ENCODE measurements around the gene GALNT7. TPM values are rescaled to one million over a fixed set of nuclear protein-coding genes. Genes with fewer than 3 reads are reported as not detected.
"Not testable (repeated sequence)": the region's sequence is repeated elsewhere in the genome, so short reads cannot be mapped to it uniquely, and the experiment has no call there.

GALNT7 gene
- total RNA-seq, 1 experiment from 2014 or later, result 13.8 TPM

- no peaks in the 10 kb centered on the region for H3K36me3 ChIP-seq (ENCODE audit: low read depth, low read length)
- BruUV-seq (replicated peaks), result no TSS peak
- 0 out of 2 replicates have a peak overlapping the region, but pooled peaks have one; percentile 19 for H3K4me3 ChIP-seq (ENCODE audit: low read length)
- peak overlapping the region; percentile 81 for H3K27ac ChIP-seq (ENCODE audit: low read length)
- no peak for DNase-seq
- H3K4me1 ChIP-seq (ENCODE audit: insufficient read depth, low read length), result peaks cover 44% of the 10 kb centered on the region
- 0 out of 2 replicates have a peak overlapping the region, but pooled peaks have one; percentile 8 for H3K9ac ChIP-seq (ENCODE audit: low read length)
- POLR2A ChIA-PET (ENCODE audit: unreplicated experiment), result no interaction called here
- TF ChIP-seq CTCF (conservative IDR thresholded peaks at IDR 0.05; ENCODE audit: low read depth, low read length) (no peak), EZH2 (IDR thresholded peaks at IDR 0.05; ENCODE audit: low read length, unreplicated experiment) (no peak), EZH2phosphoT487 (IDR thresholded peaks at IDR 0.05; ENCODE audit: borderline replicate concordance, low read length) (no peak)
- no peaks in the 10 kb centered on the region for H4K20me1 ChIP-seq (ENCODE audit: low read length)
- H3K4me2 ChIP-seq (ENCODE audit: low read length), result peak overlapping the region; percentile 68
- CTCF ChIA-PET, result no interaction called here
- no peaks in the 10 kb centered on the region for H3K9me2 ChIP-seq (replicated peaks; ENCODE audit: low read length)
- no peaks in the 10 kb centered on the region for H3F3A ChIP-seq (ENCODE audit: low read length, unreplicated experiment)
- H3K27me3 ChIP-seq (ENCODE audit: low read length), result no peaks in the 10 kb centered on the region
- intact Hi-C loops (cut with micrococcal nuclease), result no loop called here
- H3K9me3 ChIP-seq (ENCODE audit: low read length), result no peaks in the 10 kb centered on the region
- H2AFZ ChIP-seq (ENCODE audit: low read length), result no peak overlapping the region
- no peak for ATAC-seq
- peaks cover 55% of the 10 kb centered on the region for H3K79me2 ChIP-seq (ENCODE audit: low read length)
These were observed 48.5 kb downstream of the GALNT7 start for GRCh38 chr4:173217075-173217474.

GRCh38 chr4:173217727-173218126 lies 49.1 kb downstream of the GALNT7 start:
- Histone ChIP-seq H4K20me1 (ENCODE audit: low read length) (no peaks in the 10 kb centered on the region), H3K4me2 (ENCODE audit: low read length) (peak overlapping the region; percentile 68), H3K79me2 (ENCODE audit: low read length) (peaks cover 54% of the 10 kb centered on the region), H3K36me3 (ENCODE audit: low read depth, low read length) (no peaks in the 10 kb centered on the region), H2AFZ (ENCODE audit: low read length) (no peak overlapping the region), H3F3A (ENCODE audit: low read length, unreplicated experiment) (no peaks in the 10 kb centered on the region), H3K9me2 (replicated peaks; ENCODE audit: low read length) (no peaks in the 10 kb centered on the region), H3K9me3 (ENCODE audit: low read length) (no peaks in the 10 kb centered on the region), H3K4me3 (ENCODE audit: low read length) (peak overlapping the region; percentile 19; the same call in 1 of the 2 replicates), H3K9ac (ENCODE audit: low read length) (peak overlapping the region; percentile 27), H3K4me1 (ENCODE audit: insufficient read depth, low read length) (peaks cover 38% of the 10 kb centered on the region), H3K27ac (ENCODE audit: low read length) (peak overlapping the region; percentile 81), H3K27me3 (ENCODE audit: low read length) (no peaks in the 10 kb centered on the region)
- peak; percentile 85 for ATAC-seq
- CTCF ChIA-PET, result no interaction called here
- peak; percentile 76 for DNase-seq
- intact Hi-C loops (cut with micrococcal nuclease), result no loop called here
- POLR2A ChIA-PET (ENCODE audit: unreplicated experiment), result no interaction called here
- no TSS peak for BruUV-seq (replicated peaks)
- no peak for TF ChIP-seq EZH2phosphoT487 (IDR thresholded peaks at IDR 0.05; ENCODE audit: borderline replicate concordance, low read length)
- no peak for TF ChIP-seq CTCF (conservative IDR thresholded peaks at IDR 0.05; ENCODE audit: low read depth, low read length)
- no peak for TF ChIP-seq EZH2 (IDR thresholded peaks at IDR 0.05; ENCODE audit: low read length, unreplicated experiment)

DNA sequence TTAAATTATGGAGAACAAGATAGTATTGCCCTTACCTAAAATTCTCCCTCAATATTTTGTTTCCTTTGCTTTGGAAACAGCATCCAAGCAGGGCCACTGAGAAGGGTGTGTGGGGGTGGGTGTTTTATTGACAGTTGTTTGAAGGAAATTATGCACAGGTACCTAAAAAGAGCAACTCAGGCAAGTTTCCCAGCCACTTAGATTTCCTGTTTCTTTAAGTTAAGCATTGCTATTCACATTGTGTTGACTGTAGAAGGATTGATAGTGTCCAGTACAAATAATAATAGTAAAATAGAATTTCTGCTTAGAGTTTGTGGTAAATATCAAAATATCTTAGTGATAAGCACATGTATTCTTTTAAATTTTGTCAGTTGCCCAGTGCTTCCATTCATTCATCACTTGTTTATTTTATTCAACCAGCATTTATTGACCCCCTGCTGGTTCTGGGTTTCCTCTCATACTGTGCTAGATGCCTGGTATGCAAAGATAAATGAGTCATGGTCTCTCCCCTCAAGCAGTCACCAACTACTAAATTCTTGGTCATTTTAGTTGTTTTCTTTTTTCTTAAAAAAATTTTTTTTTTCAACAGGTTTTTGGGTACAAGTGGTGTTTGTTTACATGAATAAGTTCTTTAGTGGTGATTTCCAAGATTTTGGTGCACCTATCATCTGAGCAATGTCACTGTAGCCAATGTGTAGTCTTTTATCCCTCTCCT lies 50.0 kb downstream of the GALNT7 start:
- ChIA-PET CTCF (no interaction called here), POLR2A (ENCODE audit: unreplicated experiment) (no interaction called here)
- Histone ChIP-seq H3K9me3 (ENCODE audit: low read length) (no peaks in the 10 kb centered on the region), H3F3A (ENCODE audit: low read length, unreplicated experiment) (no peaks in the 10 kb centered on the region), H3K4me1 (ENCODE audit: insufficient read depth, low read length) (peaks cover 29% of the 10 kb centered on the region), H3K4me2 (ENCODE audit: low read length) (peak overlapping the region; percentile 68), H3K4me3 (ENCODE audit: low read length) (peak overlapping the region; percentile 9; the same call in 1 of the 2 replicates), H3K9me2 (replicated peaks; ENCODE audit: low read length) (no peaks in the 10 kb centered on the region), H4K20me1 (ENCODE audit: low read length) (no peaks in the 10 kb centered on the region), H3K27me3 (ENCODE audit: low read length) (no peaks in the 10 kb centered on the region), H3K27ac (ENCODE audit: low read length) (peak overlapping the region; percentile 81), H3K36me3 (ENCODE audit: low read depth, low read length) (no peaks in the 10 kb centered on the region), H3K9ac (ENCODE audit: low read length) (peak overlapping the region; percentile 27), H3K79me2 (ENCODE audit: low read length) (peaks cover 52% of the 10 kb centered on the region), H2AFZ (ENCODE audit: low read length) (no peak overlapping the region)
- TF ChIP-seq EZH2 (IDR thresholded peaks at IDR 0.05; ENCODE audit: low read length, unreplicated experiment), result no peak
- no peak for TF ChIP-seq EZH2phosphoT487 (IDR thresholded peaks at IDR 0.05; ENCODE audit: borderline replicate concordance, low read length)
- TF ChIP-seq CTCF (conservative IDR thresholded peaks at IDR 0.05; ENCODE audit: low read depth, low read length), result no peak
- intact Hi-C loops (cut with micrococcal nuclease), result no loop called here
- no TSS peak for BruUV-seq (replicated peaks)
- peak; percentile 59 for DNase-seq
- peak; percentile 70 for ATAC-seq

- H3K9me3 ChIP-seq (ENCODE audit: low read length); H3K4me3 ChIP-seq (ENCODE audit: low read length); H4K20me1 ChIP-seq (ENCODE audit: low read length); H3K9ac ChIP-seq (ENCODE audit: low read length); CTCF ChIA-PET; intact Hi-C loops (cut with micrococcal nuclease); BruUV-seq (replicated peaks); ATAC-seq; DNase-seq; H3K36me3 ChIP-seq (ENCODE audit: low read depth, low read length); H3F3A ChIP-seq (ENCODE audit: low read length, unreplicated experiment); POLR2A ChIA-PET (ENCODE audit: unreplicated experiment); H3K27me3 ChIP-seq (ENCODE audit: low read length); H2AFZ ChIP-seq (ENCODE audit: low read length); H3K9me2 ChIP-seq (replicated peaks; ENCODE audit: low read length): not testable (repeated sequence)
- H3K4me2 ChIP-seq (ENCODE audit: low read length), result peak overlapping the region; percentile 68; the same call in 1 of the 2 replicates
- peaks cover 51% of the 10 kb centered on the region for H3K79me2 ChIP-seq (ENCODE audit: low read length)
- H3K27ac ChIP-seq (ENCODE audit: low read length), result peak overlapping the region; percentile 81
- peaks cover 27% of the 10 kb centered on the region for H3K4me1 ChIP-seq (ENCODE audit: insufficient read depth, low read length)
These were observed 50.5 kb downstream of the GALNT7 start for GRCh38 chr4:173219126-173219437.

Measured in PC-3 (cell line).